ENCODE data around the gene TRIM60. TPM values are rescaled to one million over a fixed set of nuclear protein-coding genes. Genes with fewer than 3 reads are reported as not detected.
A peak's percentile ranks its signal among the peaks of the same experiment; 100 is the strongest.
"Not testable (repeated sequence)": the region's sequence is repeated elsewhere in the genome, so short reads cannot be mapped to it uniquely, and the experiment has no call there.

The TRIM60 gene
- total RNA-seq, 1 donor from 2014 or later, result not detected

GRCh38 chr4:165010991-165011390 is 20.8 kb upstream of the TRIM60 start:
- H3K27ac Mint-ChIP-seq (ENCODE audit: unreplicated experiment), result no peak overlapping the region
- no peaks in the 10 kb centered on the region for H3K4me1 Mint-ChIP-seq (ENCODE audit: unreplicated experiment)
- H3K27me3 Mint-ChIP-seq (ENCODE audit: unreplicated experiment), result peaks cover 2% of the 10 kb centered on the region
- no peaks in the 10 kb centered on the region for H3K9me3 Mint-ChIP-seq (ENCODE audit: unreplicated experiment)
- no peak overlapping the region for H3K4me3 Mint-ChIP-seq (ENCODE audit: unreplicated experiment)
- DNase-seq (ENCODE audit: extremely low spot score, unreplicated experiment), result peak; percentile 42
- TF ChIP-seq, protein P1, sequence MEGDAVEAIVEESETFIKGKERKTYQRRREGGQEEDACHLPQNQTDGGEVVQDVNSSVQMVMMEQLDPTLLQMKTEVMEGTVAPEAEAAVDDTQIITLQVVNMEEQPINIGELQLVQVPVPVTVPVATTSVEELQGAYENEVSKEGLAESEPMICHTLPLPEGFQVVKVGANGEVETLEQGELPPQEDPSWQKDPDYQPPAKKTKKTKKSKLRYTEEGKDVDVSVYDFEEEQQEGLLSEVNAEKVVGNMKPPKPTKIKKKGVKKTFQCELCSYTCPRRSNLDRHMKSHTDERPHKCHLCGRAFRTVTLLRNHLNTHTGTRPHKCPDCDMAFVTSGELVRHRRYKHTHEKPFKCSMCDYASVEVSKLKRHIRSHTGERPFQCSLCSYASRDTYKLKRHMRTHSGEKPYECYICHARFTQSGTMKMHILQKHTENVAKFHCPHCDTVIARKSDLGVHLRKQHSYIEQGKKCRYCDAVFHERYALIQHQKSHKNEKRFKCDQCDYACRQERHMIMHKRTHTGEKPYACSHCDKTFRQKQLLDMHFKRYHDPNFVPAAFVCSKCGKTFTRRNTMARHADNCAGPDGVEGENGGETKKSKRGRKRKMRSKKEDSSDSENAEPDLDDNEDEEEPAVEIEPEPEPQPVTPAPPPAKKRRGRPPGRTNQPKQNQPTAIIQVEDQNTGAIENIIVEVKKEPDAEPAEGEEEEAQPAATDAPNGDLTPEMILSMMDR (IDR thresholded peaks at IDR 0.05), result no peak
- no peaks in the 10 kb centered on the region for H3K36me3 Mint-ChIP-seq (ENCODE audit: unreplicated experiment)

DNA sequence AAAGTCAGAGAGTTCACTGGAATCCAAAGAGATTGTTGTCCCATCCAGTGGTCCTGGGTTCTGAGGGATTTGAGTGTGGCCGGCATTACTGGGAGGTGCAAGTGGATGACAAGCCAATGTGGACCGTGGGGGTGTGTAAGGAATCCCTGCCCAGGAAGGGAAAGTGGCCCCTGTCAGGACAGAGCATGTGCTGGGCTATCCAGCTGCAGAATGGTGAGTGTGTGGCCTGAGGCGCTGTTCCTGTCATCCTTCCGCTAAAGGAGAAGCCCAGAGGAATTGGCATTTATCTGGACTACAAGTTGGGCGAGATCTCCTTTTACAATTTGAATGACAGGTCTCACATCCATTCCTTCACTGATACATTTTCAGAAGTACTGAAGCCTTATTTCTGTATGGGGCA is 20.4 kb upstream of the TRIM60 start:
- H3K4me1 Mint-ChIP-seq (ENCODE audit: unreplicated experiment), result no peaks in the 10 kb centered on the region

DNA sequence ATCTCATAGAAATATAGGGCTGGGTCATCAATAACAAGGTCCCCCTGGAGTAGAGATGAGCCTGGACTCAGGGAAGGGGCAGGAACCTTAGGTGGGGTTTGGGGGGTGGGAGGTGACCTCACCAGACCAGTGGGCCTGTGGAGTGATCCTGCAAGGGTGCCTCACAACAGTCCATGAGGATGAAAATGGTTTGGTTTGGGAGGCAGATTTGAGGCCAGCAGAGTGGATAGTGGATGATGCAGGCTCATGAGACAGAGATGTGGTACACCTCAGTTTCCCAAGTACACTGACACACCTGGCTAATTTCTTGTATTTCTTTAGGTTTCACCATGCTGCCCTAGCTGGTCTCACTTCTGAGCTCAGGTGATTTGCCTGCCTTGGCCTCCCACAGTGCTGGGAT is 18.1 kb upstream of the TRIM60 start:
- no peak overlapping the region for H3K4me3 Mint-ChIP-seq (ENCODE audit: unreplicated experiment)

More for the DNA sequence above, 20.4 kb upstream of the TRIM60 start:
- no peak overlapping the region for H3K4me3 Mint-ChIP-seq (ENCODE audit: unreplicated experiment)
- H3K27ac Mint-ChIP-seq (ENCODE audit: unreplicated experiment), result no peak overlapping the region
- TF ChIP-seq, protein P1 (IDR thresholded peaks at IDR 0.05), result no peak
- DNase-seq (ENCODE audit: extremely low spot score, unreplicated experiment), result no peak
- H3K9me3 Mint-ChIP-seq (ENCODE audit: unreplicated experiment), result no peaks in the 10 kb centered on the region
- no peaks in the 10 kb centered on the region for H3K36me3 Mint-ChIP-seq (ENCODE audit: unreplicated experiment)
- H3K27me3 Mint-ChIP-seq (ENCODE audit: unreplicated experiment), result peaks cover 2% of the 10 kb centered on the region

DNA sequence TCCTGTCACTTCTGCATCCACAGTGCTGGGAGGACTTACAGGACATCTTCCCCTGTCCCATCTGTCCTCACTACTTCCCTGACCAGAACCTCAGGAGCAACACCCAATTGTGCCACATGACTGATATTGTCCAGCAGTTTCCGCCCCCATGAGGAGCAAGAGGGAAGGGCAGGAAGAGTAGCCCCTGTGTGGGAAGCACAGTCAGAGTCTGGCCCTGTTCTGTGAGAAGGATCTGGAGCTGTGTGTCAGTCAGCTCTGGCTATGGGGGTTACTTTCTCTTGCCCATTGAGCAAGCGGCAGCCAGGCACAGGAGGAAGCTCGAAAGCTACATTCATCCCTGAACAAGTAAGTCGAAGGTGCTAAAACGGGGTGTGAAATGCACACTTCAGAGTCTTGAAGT is 14.8 kb upstream of the TRIM60 start:
- Mint-ChIP-seq H3K4me3 (ENCODE audit: unreplicated experiment) (no peak overlapping the region), H3K9me3 (ENCODE audit: unreplicated experiment) (no peaks in the 10 kb centered on the region)
- TF ChIP-seq, protein P1 (IDR thresholded peaks at IDR 0.05), result no peak

More for the DNA sequence above, 18.1 kb upstream of the TRIM60 start:
- TF ChIP-seq, protein P1 (IDR thresholded peaks at IDR 0.05), result no peak
- H3K27me3 Mint-ChIP-seq (ENCODE audit: unreplicated experiment), result peaks cover 2% of the 10 kb centered on the region
- no peaks in the 10 kb centered on the region for H3K4me1 Mint-ChIP-seq (ENCODE audit: unreplicated experiment)
- no peak overlapping the region for H3K27ac Mint-ChIP-seq (ENCODE audit: unreplicated experiment)
- no peaks in the 10 kb centered on the region for H3K36me3 Mint-ChIP-seq (ENCODE audit: unreplicated experiment)
- peak; percentile 60 for DNase-seq (ENCODE audit: extremely low spot score, unreplicated experiment)
- no peaks in the 10 kb centered on the region for H3K9me3 Mint-ChIP-seq (ENCODE audit: unreplicated experiment)

DNA sequence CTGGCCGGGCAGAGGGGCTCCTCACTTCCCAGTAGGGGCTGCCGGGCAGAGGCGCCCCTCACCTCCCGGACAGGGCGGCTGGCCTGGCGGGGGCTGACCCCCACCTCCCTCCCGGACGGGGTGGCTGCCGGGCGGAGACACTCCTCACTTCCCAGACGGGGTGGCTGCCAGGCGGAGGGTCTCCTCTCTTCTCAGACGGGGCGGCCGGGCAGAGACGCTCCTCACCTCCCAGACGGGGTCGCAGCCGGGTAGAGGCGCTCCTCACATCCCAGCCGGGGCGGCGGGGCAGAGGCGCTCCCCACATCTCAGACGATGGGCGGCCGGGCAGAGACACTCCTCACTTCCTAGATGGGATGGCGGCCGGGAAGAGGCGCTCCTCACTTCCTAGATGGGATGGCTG is 11.8 kb upstream of the TRIM60 start:
- peak; percentile 76 for DNase-seq (ENCODE audit: extremely low spot score, unreplicated experiment)
- not testable (repeated sequence) for H3K4me3 Mint-ChIP-seq (ENCODE audit: unreplicated experiment); H3K27me3 Mint-ChIP-seq (ENCODE audit: unreplicated experiment); H3K27ac Mint-ChIP-seq (ENCODE audit: unreplicated experiment); H3K9me3 Mint-ChIP-seq (ENCODE audit: unreplicated experiment); H3K4me1 Mint-ChIP-seq (ENCODE audit: unreplicated experiment); H3K36me3 Mint-ChIP-seq (ENCODE audit: unreplicated experiment)

More for the DNA sequence above, 14.8 kb upstream of the TRIM60 start:
- peaks cover 2% of the 10 kb centered on the region for H3K27me3 Mint-ChIP-seq (ENCODE audit: unreplicated experiment)
- H3K27ac Mint-ChIP-seq (ENCODE audit: unreplicated experiment), result no peak overlapping the region
- no peaks in the 10 kb centered on the region for H3K36me3 Mint-ChIP-seq (ENCODE audit: unreplicated experiment)
- DNase-seq (ENCODE audit: extremely low spot score, unreplicated experiment), result no peak
- no peaks in the 10 kb centered on the region for H3K4me1 Mint-ChIP-seq (ENCODE audit: unreplicated experiment)

- not testable (repeated sequence) for DNase-seq (ENCODE audit: extremely low spot score, unreplicated experiment); H3K36me3 Mint-ChIP-seq (ENCODE audit: unreplicated experiment); H3K27ac Mint-ChIP-seq (ENCODE audit: unreplicated experiment); H3K4me3 Mint-ChIP-seq (ENCODE audit: unreplicated experiment); H3K27me3 Mint-ChIP-seq (ENCODE audit: unreplicated experiment); H3K4me1 Mint-ChIP-seq (ENCODE audit: unreplicated experiment); H3K9me3 Mint-ChIP-seq (ENCODE audit: unreplicated experiment)
Observed at GRCh38 chr4:165025782-165026181, 6.0 kb upstream of the TRIM60 start.
